ENCODE measurements around the gene GTF2I.
"Not testable (repeated sequence)": the region's sequence is repeated elsewhere in the genome, so short reads cannot be mapped to it uniquely, and the experiment has no call there.

- TF ChIP-seq, protein P1, sequence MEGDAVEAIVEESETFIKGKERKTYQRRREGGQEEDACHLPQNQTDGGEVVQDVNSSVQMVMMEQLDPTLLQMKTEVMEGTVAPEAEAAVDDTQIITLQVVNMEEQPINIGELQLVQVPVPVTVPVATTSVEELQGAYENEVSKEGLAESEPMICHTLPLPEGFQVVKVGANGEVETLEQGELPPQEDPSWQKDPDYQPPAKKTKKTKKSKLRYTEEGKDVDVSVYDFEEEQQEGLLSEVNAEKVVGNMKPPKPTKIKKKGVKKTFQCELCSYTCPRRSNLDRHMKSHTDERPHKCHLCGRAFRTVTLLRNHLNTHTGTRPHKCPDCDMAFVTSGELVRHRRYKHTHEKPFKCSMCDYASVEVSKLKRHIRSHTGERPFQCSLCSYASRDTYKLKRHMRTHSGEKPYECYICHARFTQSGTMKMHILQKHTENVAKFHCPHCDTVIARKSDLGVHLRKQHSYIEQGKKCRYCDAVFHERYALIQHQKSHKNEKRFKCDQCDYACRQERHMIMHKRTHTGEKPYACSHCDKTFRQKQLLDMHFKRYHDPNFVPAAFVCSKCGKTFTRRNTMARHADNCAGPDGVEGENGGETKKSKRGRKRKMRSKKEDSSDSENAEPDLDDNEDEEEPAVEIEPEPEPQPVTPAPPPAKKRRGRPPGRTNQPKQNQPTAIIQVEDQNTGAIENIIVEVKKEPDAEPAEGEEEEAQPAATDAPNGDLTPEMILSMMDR (IDR thresholded peaks at IDR 0.05; ENCODE audit: borderline replicate concordance, extremely low read depth, low read length, poor library complexity, severe bottlenecking) = not testable (repeated sequence)
- TF ChIP-seq EZH2 (IDR thresholded peaks at IDR 0.05; ENCODE audit: borderline replicate concordance, low read depth, low read length, severe bottlenecking) = not testable (repeated sequence)
Observed at GRCh38 chr7:74798644-74799043, 141.1 kb downstream of the GTF2I start.
